HG03439 (cell line): ENCODE data around the gene EXPH5.

Experiments
- ATAC-seq: cut with Tn5 transposase; IDR thresholded peaks from one replicate; pipeline ENCODE4 v1.9.1; 2021; ENCODE audit warnings: mild to moderate bottlenecking, moderate library complexity; ENCODE audit not compliant: unreplicated experiment

EXPH5 gene

GRCh38 chr11:108474664-108475463 is 118.7 kb downstream of the EXPH5 start:
- ATAC-seq = no peak

GRCh38 chr11:108472681-108473080 is 120.9 kb downstream of the EXPH5 start:
- no peak for ATAC-seq

GRCh38 chr11:108468478-108468864 is 125.1 kb downstream of the EXPH5 start:
- no peak for ATAC-seq

- peak; percentile 100 for ATAC-seq
These were observed 126.3 kb downstream of the EXPH5 start, which contains the start of gene C11orf65 for GRCh38 chr11:108467091-108467823. C11orf65 (minus strand) TSS chr11:108467529; CDS start chr11:108461559, 5,970 bp downstream.

DNA sequence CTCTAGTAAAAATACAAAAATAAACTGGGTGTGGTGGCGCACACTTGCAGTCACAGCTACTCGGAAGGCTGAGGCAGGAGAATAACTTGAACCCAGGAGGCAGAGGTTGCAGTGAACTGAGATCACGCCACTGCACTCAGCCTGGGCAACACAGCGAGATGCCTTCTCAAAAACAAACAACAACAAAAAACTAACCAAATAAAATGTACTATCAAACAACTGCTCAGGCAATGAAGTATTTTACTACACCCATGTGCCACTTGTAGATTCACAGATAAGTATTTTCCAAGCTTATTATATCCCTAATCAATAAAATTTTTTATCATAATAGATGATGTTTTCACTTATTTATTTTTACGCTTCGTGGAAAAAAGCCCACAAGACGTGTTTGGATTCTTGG is 127.2 kb downstream of the EXPH5 start:
- no peak for ATAC-seq
